HG03457 (cell line): ENCODE results near the gene SNPH.

Experiments
- ATAC-seq: cut with Tn5 transposase; IDR thresholded peaks from one replicate; pipeline ENCODE4 v1.9.1; 2021; ENCODE audit warnings: moderate number of reproducible peaks; ENCODE audit not compliant: unreplicated experiment

Gene SNPH

DNA sequence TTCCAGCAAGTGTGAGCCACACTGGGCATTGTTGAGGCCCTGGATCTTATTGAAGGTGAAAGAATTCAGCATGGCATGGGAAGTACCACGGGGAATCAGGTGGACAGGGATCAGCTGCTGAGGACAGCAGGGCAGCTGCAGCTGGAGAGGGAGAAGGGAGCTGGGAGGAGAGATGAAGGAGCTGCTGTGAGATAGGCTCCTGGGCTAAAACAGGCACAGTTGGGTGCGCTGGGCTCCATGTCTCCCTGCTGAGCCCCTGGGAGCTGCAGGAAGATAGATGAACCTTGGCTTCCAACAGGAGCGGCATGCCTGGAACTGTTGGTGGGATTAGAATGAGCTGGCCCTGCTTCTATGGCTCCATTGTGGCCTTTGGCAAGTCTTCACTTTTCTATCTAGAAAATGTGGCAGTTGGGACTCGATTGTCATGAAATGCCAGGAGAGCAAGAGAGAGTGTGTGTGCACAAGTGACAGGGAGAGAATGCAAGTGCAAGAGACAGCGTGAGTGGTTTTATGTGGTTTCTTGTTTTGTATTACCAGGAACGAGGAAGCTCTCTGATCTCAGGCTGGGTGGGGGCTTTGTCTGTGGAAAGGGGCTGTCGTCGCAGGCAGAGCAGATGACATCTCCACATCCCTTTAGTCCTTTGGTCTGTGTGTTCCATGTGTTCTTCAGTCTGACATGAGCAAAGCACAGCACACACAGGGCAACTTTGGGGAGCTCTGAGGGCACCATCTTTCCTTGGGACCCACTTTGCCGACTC is 20.4 kb downstream of the SNPH start:
- no peak for ATAC-seq

DNA sequence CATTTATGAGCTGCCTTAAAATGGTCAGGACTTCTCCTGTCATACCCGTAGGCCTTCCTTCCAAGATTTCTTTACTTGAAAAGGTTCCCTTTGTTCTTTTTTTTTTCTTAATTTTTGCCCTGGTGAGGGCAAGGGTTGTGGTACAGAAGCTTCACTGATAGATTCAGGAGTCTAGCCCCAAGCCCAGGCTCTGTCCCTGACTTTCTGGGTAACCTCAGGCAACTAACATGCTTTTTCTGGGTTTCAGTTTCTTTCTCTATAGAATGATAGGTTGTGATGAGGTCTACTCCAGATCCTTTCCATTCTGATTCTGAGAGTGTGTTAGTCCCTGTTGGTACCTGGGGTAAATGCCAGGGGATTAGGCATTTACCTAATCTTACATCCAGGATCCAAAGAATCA is 21.2 kb downstream of the SNPH start:
- ATAC-seq, result no peak

DNA sequence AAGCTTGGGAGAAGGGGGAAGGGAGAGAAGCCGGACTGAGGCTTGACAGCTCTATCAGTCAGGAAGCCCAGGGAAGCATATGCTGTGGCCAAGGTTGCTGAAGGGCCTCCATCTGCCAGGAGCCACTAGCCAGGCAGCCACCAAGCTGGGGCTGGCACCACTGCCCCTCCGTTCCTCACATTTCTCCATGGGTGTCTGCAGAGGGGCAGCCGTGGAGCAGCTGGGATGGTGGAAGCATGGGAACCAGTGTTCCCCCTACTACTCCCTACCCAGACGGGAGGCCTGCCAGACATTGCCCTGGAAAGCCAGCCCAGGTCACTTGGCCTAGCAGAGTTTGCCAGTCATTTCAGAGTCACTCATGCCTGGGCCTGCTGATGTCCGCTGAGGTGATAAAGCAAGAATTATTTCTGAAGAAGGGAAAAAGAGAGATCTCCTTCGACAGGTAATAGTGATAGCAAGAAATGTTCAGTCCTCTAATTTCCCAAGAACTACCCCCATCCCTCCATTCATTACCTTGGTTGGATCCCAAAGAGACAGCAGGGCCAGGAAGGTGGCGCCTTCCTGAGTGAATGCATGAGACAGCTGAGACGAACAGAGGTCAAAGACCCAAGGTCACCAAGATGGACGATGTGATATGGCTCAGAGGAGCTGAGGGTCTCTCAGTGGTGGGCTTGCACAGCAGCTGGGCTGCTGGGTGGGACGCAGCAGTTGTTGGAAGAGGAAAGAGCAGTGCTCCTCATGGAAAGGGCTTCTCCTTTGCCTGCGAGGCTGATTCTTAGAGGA is 21.9 kb downstream of the SNPH start:
- ATAC-seq, result no peak

GRCh38 chr20:1291191-1291741 is 25.2 kb downstream of the SNPH start:
- ATAC-seq, result no peak

- no peak for ATAC-seq
Measured at GRCh38 chr20:1292620-1293019, 26.5 kb downstream of the SNPH start.

DNA sequence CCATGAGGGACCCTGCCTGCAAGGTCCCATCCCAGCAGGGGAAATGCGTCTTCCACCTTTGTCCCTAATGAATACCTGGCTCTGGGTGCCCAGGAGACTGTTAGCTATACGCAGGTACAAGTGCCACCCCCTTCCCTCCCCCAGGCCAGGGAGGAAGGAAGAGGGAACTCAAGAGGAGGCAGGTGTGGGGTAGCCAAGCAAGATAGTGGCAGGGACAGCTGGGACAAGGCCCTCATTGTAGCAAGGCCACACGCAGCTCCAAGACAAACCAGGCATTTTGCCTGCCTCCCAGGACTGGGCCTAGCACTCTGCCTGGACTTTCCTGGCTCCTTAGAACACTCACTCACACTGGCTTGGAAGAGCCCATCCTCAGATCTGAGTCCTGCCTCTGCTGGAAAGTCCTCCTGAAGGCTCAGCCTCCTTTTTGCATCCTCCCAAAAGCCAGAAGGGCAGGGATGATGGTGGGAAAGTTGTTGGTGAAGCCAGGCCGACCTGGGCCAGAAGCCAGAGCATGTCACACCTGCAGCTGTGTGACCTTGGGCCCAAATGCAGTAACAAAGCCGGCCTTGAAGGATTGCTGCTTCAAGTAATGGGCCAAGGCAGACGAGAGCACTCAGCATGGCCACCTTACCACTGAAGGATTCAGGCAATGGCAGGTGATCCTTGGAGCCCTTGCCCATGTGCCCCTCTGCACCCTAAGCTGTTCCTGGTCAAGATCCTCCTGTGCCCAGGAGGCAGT is 27.7 kb downstream of the SNPH start:
- ATAC-seq, result no peak

DNA sequence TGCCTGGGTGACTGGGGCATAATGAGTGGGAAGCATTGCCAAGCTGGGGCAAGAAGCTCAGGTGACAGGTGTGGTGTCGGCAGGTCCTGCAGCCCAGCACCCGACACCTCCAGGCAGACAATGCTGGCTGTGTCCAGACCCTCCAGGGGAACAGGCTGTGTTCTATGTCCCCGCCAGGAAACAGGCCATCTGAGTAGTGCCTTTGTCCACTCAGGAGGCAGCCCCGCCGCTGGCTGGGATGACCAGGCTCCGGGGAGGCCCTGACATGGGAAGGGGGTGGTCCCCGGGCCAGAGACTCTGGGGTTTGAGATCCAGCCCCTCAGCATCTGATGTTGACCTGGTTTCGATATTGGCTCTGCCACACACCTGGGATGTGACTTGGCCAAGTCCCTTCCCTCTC is 28.4 kb downstream of the SNPH start:
- ATAC-seq, result no peak

DNA sequence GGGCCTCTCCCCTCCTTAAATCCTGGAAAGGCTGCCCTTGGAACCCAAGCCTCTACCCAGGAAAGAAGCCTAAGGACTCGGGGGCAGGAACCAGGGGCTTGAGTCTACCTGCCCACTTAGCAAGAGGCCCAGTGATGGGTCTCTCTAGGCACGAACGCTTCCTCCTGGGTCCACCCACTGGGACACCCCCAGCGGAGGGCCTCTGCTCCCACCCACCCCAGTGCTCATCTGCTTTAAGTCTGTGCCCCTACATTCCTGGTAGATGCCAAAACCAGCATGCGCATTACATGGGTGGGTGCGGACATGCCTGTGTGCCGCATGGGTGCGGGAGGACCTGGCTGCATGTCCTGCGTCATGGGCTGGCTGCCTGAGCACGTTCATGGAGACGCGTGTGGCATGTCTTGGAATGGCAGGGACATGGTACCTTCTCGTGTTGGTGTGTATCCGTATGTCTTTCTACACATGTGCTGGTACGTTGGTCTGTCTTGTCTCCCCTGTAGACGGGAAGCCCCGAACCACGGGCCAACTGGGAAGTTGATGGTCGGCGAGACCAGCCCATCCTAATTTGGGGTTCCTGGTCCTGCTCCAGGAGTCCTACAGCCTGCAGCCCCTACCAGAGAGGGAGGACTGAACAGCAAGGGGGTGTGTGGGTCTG is 29.3 kb downstream of the SNPH start:
- no peak for ATAC-seq

DNA sequence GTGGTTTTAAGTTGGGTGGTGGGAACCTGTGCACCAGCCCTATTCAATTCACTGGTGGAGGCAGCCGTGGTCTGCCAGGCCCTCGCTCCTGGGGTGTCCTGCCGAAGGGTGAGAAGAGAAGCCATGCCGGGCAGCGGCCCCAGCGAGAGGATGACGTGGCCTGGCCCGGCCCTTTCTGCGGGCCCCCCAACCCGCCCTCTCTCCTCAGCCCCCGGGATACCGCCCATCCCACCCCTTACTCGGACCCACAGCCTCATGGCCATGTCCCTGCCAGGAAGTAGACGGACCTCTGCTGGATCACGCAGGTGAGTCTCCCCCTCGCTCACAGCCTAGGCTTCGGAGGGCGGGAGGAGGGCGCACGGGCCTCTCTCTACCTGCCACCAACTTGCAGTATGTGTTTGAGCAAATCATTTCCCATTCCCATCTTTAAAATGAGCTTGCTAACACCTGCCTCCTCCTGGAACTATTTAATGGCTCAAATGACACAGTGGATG is 30.1 kb downstream of the SNPH start:
- no peak for ATAC-seq

GRCh38 chr20:1296922-1297321 is 30.8 kb downstream of the SNPH start:
- ATAC-seq, result no peak

DNA sequence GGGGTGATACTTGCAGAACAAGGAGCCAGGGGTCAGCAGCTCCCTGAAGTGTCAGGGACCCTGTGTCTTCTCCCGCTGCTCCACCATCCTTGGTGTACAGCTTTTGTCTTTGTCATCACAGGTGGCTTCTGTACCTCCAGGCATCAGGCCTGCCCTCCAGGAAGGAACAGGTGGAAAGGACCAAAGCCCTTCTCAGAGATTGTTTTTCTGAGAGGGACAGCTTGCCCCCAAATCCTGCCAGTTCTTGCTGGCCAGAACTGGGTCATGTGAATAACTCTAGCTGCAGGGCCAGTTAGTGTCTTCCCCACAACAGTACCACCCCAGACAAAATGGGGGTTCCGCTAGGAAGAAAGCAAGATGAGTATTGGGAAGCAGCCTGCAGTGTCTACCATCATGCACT is 31.4 kb downstream of the SNPH start:
- ATAC-seq, result no peak

DNA sequence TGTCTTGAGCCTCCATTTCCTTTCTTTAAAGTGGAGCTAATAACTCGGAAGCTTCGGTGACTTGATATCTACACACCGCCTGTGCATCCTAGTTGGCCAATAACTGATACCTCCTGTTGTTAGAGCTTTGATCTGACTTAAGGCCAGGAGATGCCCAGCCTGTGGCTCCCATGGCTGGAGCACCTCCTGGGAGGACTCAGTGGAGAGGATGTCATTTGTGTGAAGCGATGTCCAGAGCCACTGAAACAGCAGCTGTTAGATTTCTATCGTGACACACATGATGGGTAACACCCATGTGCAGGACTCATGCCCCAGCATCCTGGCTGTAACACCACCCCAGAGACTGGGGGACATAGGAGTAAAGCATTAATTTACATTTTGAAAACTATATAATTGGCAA is 32.1 kb downstream of the SNPH start:
- ATAC-seq, result no peak

- ATAC-seq, result no peak
Measured at GRCh38 chr20:1298888-1299511, 32.9 kb downstream of the SNPH start.

DNA sequence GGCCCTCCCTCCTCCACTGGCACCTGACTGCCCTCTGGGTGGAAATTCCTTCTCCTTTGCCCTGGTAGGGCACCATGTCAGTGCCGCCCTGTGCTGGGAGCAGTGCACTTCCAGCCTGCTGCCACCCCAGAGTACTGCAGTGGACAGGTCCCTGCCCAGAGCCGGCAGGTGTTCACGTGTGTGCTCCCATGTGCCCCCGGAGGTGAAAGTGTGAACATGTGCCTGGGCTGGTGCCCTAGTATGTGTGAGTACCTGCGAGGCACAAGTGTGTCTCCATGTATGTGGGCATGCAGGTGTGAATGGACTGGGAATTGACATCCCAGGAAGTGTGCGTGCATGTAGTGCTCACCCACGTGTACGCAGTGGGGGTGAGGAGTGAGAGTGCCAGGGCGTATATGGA is 33.4 kb downstream of the SNPH start:
- no peak for ATAC-seq

- no peak for ATAC-seq
Measured at GRCh38 chr20:1300083-1300840, 34.2 kb downstream of the SNPH start.

GRCh38 chr20:1301031-1301529 is 35.0 kb downstream of the SNPH start:
- ATAC-seq, result no peak

- ATAC-seq, result no peak
Measured at GRCh38 chr20:1302685-1303541, 36.8 kb downstream of the SNPH start.

DNA sequence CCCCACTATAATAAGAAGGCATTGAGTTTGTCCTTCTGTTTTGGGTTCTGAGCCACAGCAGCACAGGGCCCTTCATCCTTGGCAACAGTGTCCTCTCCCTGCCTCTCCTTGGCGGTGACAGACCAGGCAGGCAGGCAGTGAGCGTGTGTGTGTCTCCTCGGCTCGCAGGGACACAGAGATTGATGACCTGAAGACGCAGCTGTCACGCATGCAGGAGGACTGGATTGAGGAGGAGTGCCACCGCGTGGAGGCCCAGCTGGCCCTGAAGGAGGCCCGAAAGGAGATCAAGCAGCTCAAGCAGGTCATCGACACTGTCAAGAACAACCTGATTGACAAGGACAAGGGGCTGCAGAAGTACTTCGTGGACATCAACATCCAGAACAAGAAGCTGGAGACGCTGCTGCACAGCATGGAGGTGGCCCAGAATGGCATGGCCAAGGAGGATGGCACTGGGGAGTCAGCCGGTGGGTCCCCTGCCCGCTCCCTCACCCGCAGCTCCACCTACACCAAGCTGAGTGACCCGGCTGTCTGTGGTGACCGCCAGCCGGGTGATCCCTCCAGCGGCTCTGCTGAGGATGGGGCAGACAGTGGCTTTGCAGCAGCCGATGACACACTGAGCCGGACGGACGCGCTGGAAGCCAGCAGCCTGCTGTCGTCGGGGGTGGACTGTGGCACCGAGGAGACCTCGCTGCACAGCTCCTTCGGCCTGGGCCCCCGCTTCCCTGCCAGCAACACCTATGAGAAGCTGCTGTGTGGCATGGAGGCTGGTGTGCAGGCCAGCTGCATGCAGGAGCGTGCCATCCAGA is 38.8 kb downstream of the SNPH start:
- no peak for ATAC-seq
